ENCODE measurements around the gene MARK3. TPM values are rescaled to one million over a fixed set of nuclear protein-coding genes. Genes with fewer than 3 reads are reported as not detected.

Gene MARK3
- total RNA-seq, 1 experiment from 2014 or later: 72.5 TPM

DNA sequence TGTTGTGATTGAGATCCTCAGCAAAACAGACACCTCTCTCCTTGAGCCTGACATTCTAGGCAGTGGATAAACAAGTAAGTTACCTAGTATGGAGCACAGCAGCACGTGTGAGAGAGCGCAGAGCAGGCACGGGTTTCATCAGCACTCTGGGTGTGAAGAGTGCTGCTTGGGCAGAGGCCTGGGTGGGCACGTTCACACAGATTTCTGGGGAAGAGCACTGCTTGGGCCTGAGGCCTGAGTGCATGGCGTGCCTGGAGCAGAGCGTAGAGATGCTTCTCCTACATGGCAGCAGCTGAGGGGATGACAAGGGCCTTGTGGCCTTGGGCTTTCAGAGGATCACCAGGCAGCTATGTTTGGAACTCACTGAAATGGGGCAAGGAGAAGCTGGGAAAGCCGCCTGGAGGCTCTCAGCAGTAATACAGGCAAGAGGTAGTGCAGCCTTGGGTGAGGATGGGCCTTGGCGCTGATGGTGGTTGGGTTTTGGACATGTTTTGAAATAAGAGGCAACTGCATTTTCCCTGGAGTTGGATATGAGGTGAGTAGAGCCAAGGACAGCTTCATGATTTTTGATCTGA is 119.9 kb downstream of the MARK3 start:
- Histone ChIP-seq H3K4me2 (ENCODE audit: low read length) (no peak overlapping the region), H3K9me3 (ENCODE audit: control insufficient read depth in 1 of 2, insufficient read depth in 1 of 2, low read depth in 1 of 2, low read length in 2 of 2) (no peaks in the 10 kb centered on the region), H3K79me2 (ENCODE audit: insufficient read depth, low read length) (peaks cover 15% of the 10 kb centered on the region), H3K4me1 (ENCODE audit: control insufficient read depth in 1 of 2, insufficient read depth in 2 of 2, low read length in 2 of 2) (no peaks in the 10 kb centered on the region), H3K9ac (ENCODE audit: low read length) (no peak overlapping the region), H3K9me2 (ENCODE audit: insufficient read depth) (no peaks in the 10 kb centered on the region), H3K36me3 (ENCODE audit: control insufficient read depth in 1 of 2, insufficient read depth in 2 of 2, low read length in 2 of 2) (peaks cover 23 to 33% of the 10 kb centered on the region in 2 experiments), H2AFZ (ENCODE audit: low read depth, low read length, poor library complexity, severe bottlenecking) (no peak overlapping the region), H3K27ac (ENCODE audit: low read depth, low read length) (no peak overlapping the region), H3K4me3 (replicated peaks in 1 of 2; ENCODE audit: low read depth in 1 of 2, low read length in 2 of 2) (no peak overlapping the region), H3K27me3 (ENCODE audit: insufficient read depth, low read length) (no peaks in the 10 kb centered on the region), H4K20me1 (ENCODE audit: insufficient read depth) (no peaks in the 10 kb centered on the region; the same call in 1 of the 2 replicates)
- RAD21 ChIA-PET (ENCODE audit: low non-redundant PET in 1 of 2, low total read pairs in 2 of 2, uncharacterized antibody in 2 of 2, unreplicated experiment in 2 of 2): no interaction called here
- TF ChIP-seq, protein P1, sequence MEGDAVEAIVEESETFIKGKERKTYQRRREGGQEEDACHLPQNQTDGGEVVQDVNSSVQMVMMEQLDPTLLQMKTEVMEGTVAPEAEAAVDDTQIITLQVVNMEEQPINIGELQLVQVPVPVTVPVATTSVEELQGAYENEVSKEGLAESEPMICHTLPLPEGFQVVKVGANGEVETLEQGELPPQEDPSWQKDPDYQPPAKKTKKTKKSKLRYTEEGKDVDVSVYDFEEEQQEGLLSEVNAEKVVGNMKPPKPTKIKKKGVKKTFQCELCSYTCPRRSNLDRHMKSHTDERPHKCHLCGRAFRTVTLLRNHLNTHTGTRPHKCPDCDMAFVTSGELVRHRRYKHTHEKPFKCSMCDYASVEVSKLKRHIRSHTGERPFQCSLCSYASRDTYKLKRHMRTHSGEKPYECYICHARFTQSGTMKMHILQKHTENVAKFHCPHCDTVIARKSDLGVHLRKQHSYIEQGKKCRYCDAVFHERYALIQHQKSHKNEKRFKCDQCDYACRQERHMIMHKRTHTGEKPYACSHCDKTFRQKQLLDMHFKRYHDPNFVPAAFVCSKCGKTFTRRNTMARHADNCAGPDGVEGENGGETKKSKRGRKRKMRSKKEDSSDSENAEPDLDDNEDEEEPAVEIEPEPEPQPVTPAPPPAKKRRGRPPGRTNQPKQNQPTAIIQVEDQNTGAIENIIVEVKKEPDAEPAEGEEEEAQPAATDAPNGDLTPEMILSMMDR (IDR thresholded peaks at IDR 0.05 in 2 of 3, conservative IDR thresholded peaks at IDR 0.05 in 1 of 3; ENCODE audit: borderline replicate concordance in 1 of 3, insufficient read depth in 1 of 3, low read depth in 2 of 3, low read length in 2 of 3): peak in 1 of 3 experiments; percentile 33; a peak in 2 of 6 replicates
- no peak for TF ChIP-seq POLR2A (IDR thresholded peaks at IDR 0.05; ENCODE audit: borderline replicate concordance, extremely low read depth, insufficient read depth, insufficient read length)
- TF ChIP-seq SIN3A (IDR thresholded peaks at IDR 0.05; ENCODE audit: low read depth): no peak
- DNase-seq (ENCODE audit: low read depth, low spot score) (no peak), ATAC-seq (peak; percentile 59; the same call in 1 of the 2 replicates)
- intact Hi-C loops (cut with micrococcal nuclease): no loop called here
- CTCF ChIA-PET: interaction anchor here (0.9 kb wide), 1 partner anchor 14 kb away, joined by 4 read pairs; no protein-coding TSS in a partner anchor
- no TSS peak for BruUV-seq (replicated peaks)
- POLR2A ChIA-PET: no interaction called here

DNA sequence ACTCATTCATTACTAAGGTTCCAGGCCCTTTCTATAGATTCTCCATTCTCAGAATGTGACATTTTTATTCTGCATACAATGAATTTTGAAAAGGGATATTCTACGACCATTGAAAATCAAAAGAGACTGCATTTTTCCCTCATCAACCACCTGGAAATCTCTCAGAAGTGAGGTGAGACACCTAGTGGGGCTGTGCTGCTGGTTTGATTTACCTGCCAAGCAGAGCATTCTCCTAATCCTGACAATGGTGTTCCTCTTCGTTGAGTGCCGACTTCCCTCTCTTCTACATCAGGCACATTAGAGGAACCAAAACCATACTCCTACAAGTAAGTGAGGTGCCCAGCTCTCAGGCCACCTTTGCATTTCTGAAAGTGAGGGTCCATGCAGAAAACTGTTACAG is 122.5 kb downstream of the MARK3 start:
- ATAC-seq: no peak
- ChIA-PET CTCF (no interaction called here), POLR2A (no interaction called here), RAD21 (ENCODE audit: low non-redundant PET in 1 of 2, low total read pairs in 2 of 2, uncharacterized antibody in 2 of 2, unreplicated experiment in 2 of 2) (no interaction called here)
- Histone ChIP-seq H3K79me2 (ENCODE audit: insufficient read depth, low read length) (no peaks in the 10 kb centered on the region), H3K9me2 (ENCODE audit: insufficient read depth) (no peaks in the 10 kb centered on the region), H3K36me3 (ENCODE audit: control insufficient read depth in 1 of 2, insufficient read depth in 2 of 2, low read length in 2 of 2) (peaks cover 16 to 17% of the 10 kb centered on the region in 2 experiments), H3K9me3 (ENCODE audit: control insufficient read depth in 1 of 2, insufficient read depth in 1 of 2, low read depth in 1 of 2, low read length in 2 of 2) (no peaks in the 10 kb centered on the region), H3K27ac (ENCODE audit: low read depth, low read length) (no peak overlapping the region), H3K4me3 (replicated peaks in 1 of 2; ENCODE audit: low read depth in 1 of 2, low read length in 2 of 2) (no peak overlapping the region), H3K9ac (ENCODE audit: low read length) (no peak overlapping the region), H3K4me1 (ENCODE audit: control insufficient read depth in 1 of 2, insufficient read depth in 2 of 2, low read length in 2 of 2) (peaks cover 0 to 5% of the 10 kb centered on the region in 2 experiments; a peak in 1 of 4 replicates), H3K4me2 (ENCODE audit: low read length) (no peak overlapping the region), H4K20me1 (ENCODE audit: insufficient read depth) (no peaks in the 10 kb centered on the region), H2AFZ (ENCODE audit: low read depth, low read length, poor library complexity, severe bottlenecking) (no peak overlapping the region), H3K27me3 (ENCODE audit: insufficient read depth, low read length) (no peaks in the 10 kb centered on the region)
- no peak for DNase-seq (ENCODE audit: low read depth, low spot score)
- intact Hi-C loops (cut with micrococcal nuclease): no loop called here
- BruUV-seq (replicated peaks): no TSS peak
- TF ChIP-seq, protein P1 (IDR thresholded peaks at IDR 0.05 in 2 of 3, conservative IDR thresholded peaks at IDR 0.05 in 1 of 3; ENCODE audit: borderline replicate concordance in 1 of 3, insufficient read depth in 1 of 3, low read depth in 2 of 3, low read length in 2 of 3): no peak
- peak; percentile 12; the same call in 1 of the 2 replicates for TF ChIP-seq RAD21 (IDR thresholded peaks at IDR 0.05; ENCODE audit: low read depth)
